HepG2 (cell line): ENCODE results near the gene KLF3. TPM values are rescaled to one million over a fixed set of nuclear protein-coding genes. Genes with fewer than 3 reads are reported as not detected.

Source experiments
- EEA1 ChIP-seq: sonication (generic); formaldehyde crosslinking; IDR thresholded peaks from 2 replicates; pipeline ENCODE4 v1.5.1; 2020; ENCODE audit warnings: mild to moderate bottlenecking, missing genetic modification reagents, borderline replicate concordance
- FOXO4 ChIP-seq: sonication (generic); formaldehyde crosslinking; conservative IDR thresholded peaks from 2 replicates; pipeline ENCODE4 v1.8.1; 2023; ENCODE audit warnings: missing genetic modification reagents
- NFATC3 ChIP-seq: sonication (generic); formaldehyde crosslinking; IDR thresholded peaks from 2 replicates; pipeline ENCODE4 v1.5.1; 2020; ENCODE audit warnings: mild to moderate bottlenecking, missing genetic modification reagents
- PHF8 ChIP-seq: sonication (generic); formaldehyde crosslinking; IDR thresholded peaks from 2 replicates; pipeline ENCODE4 v1.5.0; 2020; ENCODE audit warnings: missing genetic modification reagents
- SOX13 ChIP-seq, 3 experiments: fragments of 450-650 bp in 1 of 3; sonication (generic) in 1 of 3; formaldehyde crosslinking in 1 of 3; IDR thresholded peaks in 2 of 3; conservative IDR thresholded peaks in 1 of 3; 2 replicates each; pipeline versions ENCODE4 v1.5.0 to v1.6.1; 2016 to 2020; ENCODE audit warnings: antibody characterized with exemption in 1 of 3, mild to moderate bottlenecking in 1 of 3, missing compliant biosample characterization in 1 of 3, missing genetic modification reagents in 1 of 3, moderate library complexity in 1 of 3
- YEATS4 ChIP-seq: sonication (generic); formaldehyde crosslinking; IDR thresholded peaks from 2 replicates; pipeline ENCODE4 v1.4.0; 2020; ENCODE audit warnings: missing genetic modification reagents, borderline replicate concordance
- ZNF383 ChIP-seq: sonication (generic); formaldehyde crosslinking; IDR thresholded peaks from 2 replicates; pipeline ENCODE4 v1.4.0; 2020; ENCODE audit warnings: missing genetic modification reagents, mild to moderate bottlenecking, borderline replicate concordance
- polyA plus RNA-seq, 8 experiments: library from polyadenylated mRNA; depleted of rRNA in 3 of 8; stranded (reverse) in 7 of 8; unstranded in 1 of 8; fragments of >200 nt; fragmentation: Illumina TruSeq in 4 of 8; extraction: Trizol in 4 of 8; gene quantifications; 2 replicates each; pipeline versions ENCODE4 v1.2.1 to v1.2.3, GENCODE V29; 2011 to 2016; ENCODE audit warnings: low read depth in 4 of 8, missing spikeins in 1 of 8, mixed read lengths in 1 of 8; ENCODE audit not compliant: insufficient read depth in 1 of 8
- total RNA-seq, 5 experiments: library from RNA; depleted of rRNA; stranded (reverse); fragments of >200 nt; fragmentation: Illumina TruSeq; extraction: Trizol; gene quantifications; 2 replicates each; pipeline ENCODE4 v1.2.3, GENCODE V29; 2016; ENCODE audit warnings: low read depth in 1 of 5
- TF ChIP-seq, protein P1 (sequence below): sonication (generic); formaldehyde crosslinking; IDR thresholded peaks from 2 replicates; pipeline ENCODE4 v1.8.0; 2022; ENCODE audit warnings: missing genetic modification reagents, mild to moderate bottlenecking, borderline replicate concordance
- TF ChIP-seq, protein P2 (sequence below): IDR thresholded peaks from 2 replicates; pipeline ENCODE4 v1.6.1; 2016; ENCODE audit warnings: low read depth, missing genetic modification reagents, missing compliant biosample characterization
- TF ChIP-seq, protein P3 (sequence below): sonication (generic); formaldehyde crosslinking; IDR thresholded peaks from 2 replicates; pipeline ENCODE4 v1.4.0; 2020; ENCODE audit warnings: missing genetic modification reagents, borderline replicate concordance
- TF ChIP-seq, protein P4 (sequence below): IDR thresholded peaks from 2 replicates; pipeline ENCODE4 v1.6.1; 2016; ENCODE audit warnings: missing genetic modification reagents, missing compliant biosample characterization
- TF ChIP-seq, protein P5 (sequence below): sonication (generic); formaldehyde crosslinking; IDR thresholded peaks from 2 replicates; pipeline ENCODE4 v1.5.0; 2020; ENCODE audit warnings: missing genetic modification reagents

The KLF3 gene
- total and polyA plus RNA-seq, 2 of the 13 experiments (the other 11 are each of a cell fraction or from before 2014, with no cell fraction given): 29.1 to 37.8 TPM

- TF ChIP-seq, protein P1, sequence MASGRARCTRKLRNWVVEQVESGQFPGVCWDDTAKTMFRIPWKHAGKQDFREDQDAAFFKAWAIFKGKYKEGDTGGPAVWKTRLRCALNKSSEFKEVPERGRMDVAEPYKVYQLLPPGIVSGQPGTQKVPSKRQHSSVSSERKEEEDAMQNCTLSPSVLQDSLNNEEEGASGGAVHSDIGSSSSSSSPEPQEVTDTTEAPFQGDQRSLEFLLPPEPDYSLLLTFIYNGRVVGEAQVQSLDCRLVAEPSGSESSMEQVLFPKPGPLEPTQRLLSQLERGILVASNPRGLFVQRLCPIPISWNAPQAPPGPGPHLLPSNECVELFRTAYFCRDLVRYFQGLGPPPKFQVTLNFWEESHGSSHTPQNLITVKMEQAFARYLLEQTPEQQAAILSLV: no peak
- TF ChIP-seq FOXO4 (CRISPR knock-in tag) (0 out of 2 replicates have a peak, but pooled peaks have one; percentile 55), SOX13 (IDR thresholded peaks at IDR 0.05) (no peak), SOX13 (CRISPR knock-in tag; conservative IDR thresholded peaks at IDR 0.05 in 1 of 2, IDR thresholded peaks at IDR 0.05 in 1 of 2) (peak in 1 of 2 experiments; percentile 33; a peak in 1 of 4 replicates), ZNF383 (CRISPR knock-in tag) (no peak), YEATS4 (CRISPR knock-in tag) (0 out of 2 replicates have a peak, but pooled peaks have one; percentile 46), EEA1 (CRISPR knock-in tag) (no peak), NFATC3 (CRISPR knock-in tag) (no peak), PHF8 (CRISPR knock-in tag) (peak; percentile 29; the same call in 1 of the 2 replicates)
- TF ChIP-seq, protein P2, sequence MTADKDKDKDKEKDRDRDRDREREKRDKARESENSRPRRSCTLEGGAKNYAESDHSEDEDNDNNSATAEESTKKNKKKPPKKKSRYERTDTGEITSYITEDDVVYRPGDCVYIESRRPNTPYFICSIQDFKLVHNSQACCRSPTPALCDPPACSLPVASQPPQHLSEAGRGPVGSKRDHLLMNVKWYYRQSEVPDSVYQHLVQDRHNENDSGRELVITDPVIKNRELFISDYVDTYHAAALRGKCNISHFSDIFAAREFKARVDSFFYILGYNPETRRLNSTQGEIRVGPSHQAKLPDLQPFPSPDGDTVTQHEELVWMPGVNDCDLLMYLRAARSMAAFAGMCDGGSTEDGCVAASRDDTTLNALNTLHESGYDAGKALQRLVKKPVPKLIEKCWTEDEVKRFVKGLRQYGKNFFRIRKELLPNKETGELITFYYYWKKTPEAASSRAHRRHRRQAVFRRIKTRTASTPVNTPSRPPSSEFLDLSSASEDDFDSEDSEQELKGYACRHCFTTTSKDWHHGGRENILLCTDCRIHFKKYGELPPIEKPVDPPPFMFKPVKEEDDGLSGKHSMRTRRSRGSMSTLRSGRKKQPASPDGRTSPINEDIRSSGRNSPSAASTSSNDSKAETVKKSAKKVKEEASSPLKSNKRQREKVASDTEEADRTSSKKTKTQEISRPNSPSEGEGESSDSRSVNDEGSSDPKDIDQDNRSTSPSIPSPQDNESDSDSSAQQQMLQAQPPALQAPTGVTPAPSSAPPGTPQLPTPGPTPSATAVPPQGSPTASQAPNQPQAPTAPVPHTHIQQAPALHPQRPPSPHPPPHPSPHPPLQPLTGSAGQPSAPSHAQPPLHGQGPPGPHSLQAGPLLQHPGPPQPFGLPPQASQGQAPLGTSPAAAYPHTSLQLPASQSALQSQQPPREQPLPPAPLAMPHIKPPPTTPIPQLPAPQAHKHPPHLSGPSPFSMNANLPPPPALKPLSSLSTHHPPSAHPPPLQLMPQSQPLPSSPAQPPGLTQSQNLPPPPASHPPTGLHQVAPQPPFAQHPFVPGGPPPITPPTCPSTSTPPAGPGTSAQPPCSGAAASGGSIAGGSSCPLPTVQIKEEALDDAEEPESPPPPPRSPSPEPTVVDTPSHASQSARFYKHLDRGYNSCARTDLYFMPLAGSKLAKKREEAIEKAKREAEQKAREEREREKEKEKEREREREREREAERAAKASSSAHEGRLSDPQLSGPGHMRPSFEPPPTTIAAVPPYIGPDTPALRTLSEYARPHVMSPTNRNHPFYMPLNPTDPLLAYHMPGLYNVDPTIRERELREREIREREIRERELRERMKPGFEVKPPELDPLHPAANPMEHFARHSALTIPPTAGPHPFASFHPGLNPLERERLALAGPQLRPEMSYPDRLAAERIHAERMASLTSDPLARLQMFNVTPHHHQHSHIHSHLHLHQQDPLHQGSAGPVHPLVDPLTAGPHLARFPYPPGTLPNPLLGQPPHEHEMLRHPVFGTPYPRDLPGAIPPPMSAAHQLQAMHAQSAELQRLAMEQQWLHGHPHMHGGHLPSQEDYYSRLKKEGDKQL (CRISPR knock-in tag): no peak
- TF ChIP-seq, protein P3, sequence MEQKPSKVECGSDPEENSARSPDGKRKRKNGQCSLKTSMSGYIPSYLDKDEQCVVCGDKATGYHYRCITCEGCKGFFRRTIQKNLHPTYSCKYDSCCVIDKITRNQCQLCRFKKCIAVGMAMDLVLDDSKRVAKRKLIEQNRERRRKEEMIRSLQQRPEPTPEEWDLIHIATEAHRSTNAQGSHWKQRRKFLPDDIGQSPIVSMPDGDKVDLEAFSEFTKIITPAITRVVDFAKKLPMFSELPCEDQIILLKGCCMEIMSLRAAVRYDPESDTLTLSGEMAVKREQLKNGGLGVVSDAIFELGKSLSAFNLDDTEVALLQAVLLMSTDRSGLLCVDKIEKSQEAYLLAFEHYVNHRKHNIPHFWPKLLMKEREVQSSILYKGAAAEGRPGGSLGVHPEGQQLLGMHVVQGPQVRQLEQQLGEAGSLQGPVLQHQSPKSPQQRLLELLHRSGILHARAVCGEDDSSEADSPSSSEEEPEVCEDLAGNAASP (CRISPR knock-in tag): no peak
- TF ChIP-seq, protein P4, sequence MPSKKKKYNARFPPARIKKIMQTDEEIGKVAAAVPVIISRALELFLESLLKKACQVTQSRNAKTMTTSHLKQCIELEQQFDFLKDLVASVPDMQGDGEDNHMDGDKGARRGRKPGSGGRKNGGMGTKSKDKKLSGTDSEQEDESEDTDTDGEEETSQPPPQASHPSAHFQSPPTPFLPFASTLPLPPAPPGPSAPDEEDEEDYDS (CRISPR knock-in tag): 0 out of 2 replicates have a peak, but pooled peaks have one; percentile 22
- TF ChIP-seq, protein P5, sequence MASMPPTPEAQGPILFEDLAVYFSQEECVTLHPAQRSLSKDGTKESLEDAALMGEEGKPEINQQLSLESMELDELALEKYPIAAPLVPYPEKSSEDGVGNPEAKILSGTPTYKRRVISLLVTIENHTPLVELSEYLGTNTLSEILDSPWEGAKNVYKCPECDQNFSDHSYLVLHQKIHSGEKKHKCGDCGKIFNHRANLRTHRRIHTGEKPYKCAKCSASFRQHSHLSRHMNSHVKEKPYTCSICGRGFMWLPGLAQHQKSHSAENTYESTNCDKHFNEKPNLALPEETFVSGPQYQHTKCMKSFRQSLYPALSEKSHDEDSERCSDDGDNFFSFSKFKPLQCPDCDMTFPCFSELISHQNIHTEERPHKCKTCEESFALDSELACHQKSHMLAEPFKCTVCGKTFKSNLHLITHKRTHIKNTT: no peak
Observed at GRCh38 chr4:38663801-38664705, at the start of gene KLF3 (continued).
